OCI-LY3 (cell line): ENCODE measurements around the gene BCL11B.

Experiments
- H2AFZ ChIP-seq: fragments of 200-600, 300-600 bp; shearing (Covaris generic); 2 replicates; pipeline ENCODE4 v1.6.0; 2014; ENCODE audit warnings: antibody characterized with exemption, low read depth, low read length
- H3K27ac ChIP-seq: fragments of 200-600, 300-600 bp; sonication (generic); 2 replicates; pipeline ENCODE4 v1.5.1; 2014; ENCODE audit warnings: mild to moderate bottlenecking, low read length, moderate library complexity, mixed read lengths
- H3K27me3 ChIP-seq: fragments of 200-600, 300-600 bp; sonication (generic); 2 replicates; pipeline ENCODE4 v1.6.1; 2014; ENCODE audit warnings: low read depth, low read length, mixed read lengths
- H3K36me3 ChIP-seq: fragments of 200-600, 300-600 bp; sonication (generic); replicated peaks from 2 replicates; pipeline ENCODE3; 2014; ENCODE audit warnings: low read depth, low read length, mixed read lengths
- H3K4me1 ChIP-seq: fragments of 300-600, 200-600 bp; sonication (generic); 2 replicates; pipeline ENCODE4 v1.6.1; 2014; ENCODE audit warnings: low read length, mixed read lengths
- H3K4me2 ChIP-seq: fragments of 200-600, 300-600 bp; sonication (generic); 2 replicates; pipeline ENCODE4 v1.6.1; 2014; ENCODE audit warnings: low read length, mixed read lengths
- H3K4me3 ChIP-seq: fragments of 300-600, 200-600 bp; sonication (generic); 2 replicates; pipeline ENCODE4 v1.5.1; 2014; ENCODE audit warnings: antibody characterized with exemption, mild to moderate bottlenecking, low read length, moderate library complexity
- H3K79me2 ChIP-seq: fragments of 300-600, 200-600 bp; shearing (Covaris generic); 2 replicates; pipeline ENCODE4 v1.6.1; 2014; ENCODE audit warnings: mild to moderate bottlenecking, low read length, mixed read lengths
- H3K9ac ChIP-seq: fragments of 300-600, 200-600 bp; shearing (Covaris generic); 2 replicates; pipeline ENCODE4 v1.6.0; 2014; ENCODE audit warnings: mild to moderate bottlenecking, low read length, moderate library complexity
- H3K9me3 ChIP-seq: fragments of 200-600, 300-600 bp; shearing (Covaris generic); 2 replicates; pipeline ENCODE4 v1.6.1; 2014; ENCODE audit warnings: low read length, mixed read lengths; ENCODE audit not compliant: insufficient read depth
- H4K20me1 ChIP-seq: fragments of 200-600, 300-600 bp; sonication (generic); 2 replicates; pipeline ENCODE4 v1.6.1; 2016; ENCODE audit warnings: low read length, mixed read lengths; ENCODE audit not compliant: insufficient read depth
- CTCF ChIP-seq: fragments of 200-600, 300-600 bp; sonication (generic); IDR thresholded peaks from 2 replicates; pipeline ENCODE4 v1.5.1; 2014; ENCODE audit warnings: antibody characterized with exemption, low read length, low read depth
- EZH2phosphoT487 ChIP-seq: fragments of 200-600 bp; shearing (Covaris generic); IDR thresholded peaks from 2 replicates; pipeline ENCODE4 v1.6.1; 2018; ENCODE audit warnings: antibody characterized with exemption, mixed run types, low read depth

Gene BCL11B

GRCh38 chr14:99131632-99132271 is 140.2 kb downstream of the BCL11B start:
- no peak overlapping the region for H3K4me2 ChIP-seq
- no peaks in the 10 kb centered on the region for H3K36me3 ChIP-seq
- no peak overlapping the region for H2AFZ ChIP-seq
- no peak overlapping the region for H3K27ac ChIP-seq
- H4K20me1 ChIP-seq, result no peaks in the 10 kb centered on the region
- H3K4me3 ChIP-seq, result no peak overlapping the region
- H3K79me2 ChIP-seq, result no peaks in the 10 kb centered on the region
- no peak overlapping the region for H3K9ac ChIP-seq
- no peaks in the 10 kb centered on the region for H3K9me3 ChIP-seq
- no peaks in the 10 kb centered on the region for H3K27me3 ChIP-seq
- TF ChIP-seq EZH2phosphoT487 (no peak), CTCF (no peak)
- H3K4me1 ChIP-seq, result no peaks in the 10 kb centered on the region

DNA sequence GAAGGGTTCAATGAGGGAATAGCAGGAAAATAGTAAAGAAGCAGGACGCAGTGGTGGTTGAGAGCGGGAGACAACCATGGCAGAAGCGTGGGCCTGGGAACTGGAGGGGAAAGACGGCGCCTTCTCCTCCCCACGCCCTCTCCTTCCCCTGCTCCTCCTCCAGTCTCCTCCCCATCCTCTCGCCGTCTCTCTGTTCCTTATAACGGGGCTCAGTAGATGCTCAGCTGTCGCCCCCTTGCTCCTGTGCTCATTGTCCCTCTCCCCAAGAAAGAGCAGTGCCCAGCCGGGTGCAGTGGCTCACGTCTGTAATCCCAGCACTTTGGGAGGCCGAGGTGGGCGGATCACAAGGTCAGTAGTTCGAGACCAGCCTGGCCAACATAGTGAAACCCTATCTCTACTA is 142.0 kb downstream of the BCL11B start:
- H3K4me2 ChIP-seq, result no peak overlapping the region
- no peaks in the 10 kb centered on the region for H3K79me2 ChIP-seq
- no peaks in the 10 kb centered on the region for H3K9me3 ChIP-seq
- no peaks in the 10 kb centered on the region for H4K20me1 ChIP-seq
- H3K4me3 ChIP-seq, result no peak overlapping the region
- H3K9ac ChIP-seq, result no peak overlapping the region
- no peak overlapping the region for H2AFZ ChIP-seq
- H3K27me3 ChIP-seq, result no peaks in the 10 kb centered on the region
- no peaks in the 10 kb centered on the region for H3K4me1 ChIP-seq
- H3K36me3 ChIP-seq, result no peaks in the 10 kb centered on the region
- TF ChIP-seq CTCF (no peak), EZH2phosphoT487 (no peak)
- no peak overlapping the region for H3K27ac ChIP-seq

- Histone ChIP-seq H2AFZ (no peak overlapping the region), H3K4me2 (no peak overlapping the region), H4K20me1 (no peaks in the 10 kb centered on the region), H3K36me3 (no peaks in the 10 kb centered on the region), H3K27me3 (no peaks in the 10 kb centered on the region), H3K79me2 (no peaks in the 10 kb centered on the region), H3K9ac (no peak overlapping the region), H3K9me3 (no peaks in the 10 kb centered on the region), H3K27ac (no peak overlapping the region), H3K4me3 (no peak overlapping the region), H3K4me1 (no peaks in the 10 kb centered on the region)
- TF ChIP-seq EZH2phosphoT487 (no peak), CTCF (no peak)
Measured at GRCh38 chr14:99129211-99129696, 142.7 kb downstream of the BCL11B start.

- H3K27me3 ChIP-seq, result no peaks in the 10 kb centered on the region
- no peak overlapping the region for H3K4me2 ChIP-seq
- no peaks in the 10 kb centered on the region for H3K9me3 ChIP-seq
- no peak overlapping the region for H3K9ac ChIP-seq
- H3K79me2 ChIP-seq, result no peaks in the 10 kb centered on the region
- H3K4me3 ChIP-seq, result no peak overlapping the region
- H4K20me1 ChIP-seq, result no peaks in the 10 kb centered on the region
- no peak overlapping the region for H3K27ac ChIP-seq
- H3K4me1 ChIP-seq, result no peaks in the 10 kb centered on the region
- no peaks in the 10 kb centered on the region for H3K36me3 ChIP-seq
- TF ChIP-seq CTCF (no peak), EZH2phosphoT487 (no peak)
- no peak overlapping the region for H2AFZ ChIP-seq
Measured at GRCh38 chr14:99128185-99128584, 143.8 kb downstream of the BCL11B start.
